C4-2B (cell line): ENCODE data around the gene PLCL2.

ENCODE experiments used
- ZFX ChIP-seq: fragments of 450-650 bp; IDR thresholded peaks from 2 replicates; pipeline ENCODE4 v1.6.1; 2017
- TF ChIP-seq, protein P1 (sequence below): fragments of 450-650 bp; conservative IDR thresholded peaks from 2 replicates; pipeline ENCODE4 v1.5.1; 2017; ENCODE audit warnings: mild to moderate bottlenecking

- TF ChIP-seq, protein P1, sequence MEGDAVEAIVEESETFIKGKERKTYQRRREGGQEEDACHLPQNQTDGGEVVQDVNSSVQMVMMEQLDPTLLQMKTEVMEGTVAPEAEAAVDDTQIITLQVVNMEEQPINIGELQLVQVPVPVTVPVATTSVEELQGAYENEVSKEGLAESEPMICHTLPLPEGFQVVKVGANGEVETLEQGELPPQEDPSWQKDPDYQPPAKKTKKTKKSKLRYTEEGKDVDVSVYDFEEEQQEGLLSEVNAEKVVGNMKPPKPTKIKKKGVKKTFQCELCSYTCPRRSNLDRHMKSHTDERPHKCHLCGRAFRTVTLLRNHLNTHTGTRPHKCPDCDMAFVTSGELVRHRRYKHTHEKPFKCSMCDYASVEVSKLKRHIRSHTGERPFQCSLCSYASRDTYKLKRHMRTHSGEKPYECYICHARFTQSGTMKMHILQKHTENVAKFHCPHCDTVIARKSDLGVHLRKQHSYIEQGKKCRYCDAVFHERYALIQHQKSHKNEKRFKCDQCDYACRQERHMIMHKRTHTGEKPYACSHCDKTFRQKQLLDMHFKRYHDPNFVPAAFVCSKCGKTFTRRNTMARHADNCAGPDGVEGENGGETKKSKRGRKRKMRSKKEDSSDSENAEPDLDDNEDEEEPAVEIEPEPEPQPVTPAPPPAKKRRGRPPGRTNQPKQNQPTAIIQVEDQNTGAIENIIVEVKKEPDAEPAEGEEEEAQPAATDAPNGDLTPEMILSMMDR = no peak
- TF ChIP-seq ZFX = no peak
Observed at GRCh38 chr3:16890597-16891333, 6.0 kb downstream of the PLCL2 start.
